GM18511 (cell line): ENCODE results near the gene ITGAD.
"Not testable (repeated sequence)": the region's sequence is repeated elsewhere in the genome, so short reads cannot be mapped to it uniquely, and the experiment has no call there.

ENCODE experiments used
- ATAC-seq: cut with Tn5 transposase; IDR thresholded peaks from one replicate; pipeline ENCODE4 v1.9.1; 2021; ENCODE audit warnings: mild to moderate bottlenecking, moderate library complexity; ENCODE audit not compliant: unreplicated experiment

Gene ITGAD

GRCh38 chr16:31403590-31404352, 10.6 kb downstream of the ITGAD start:
- no peak for ATAC-seq

GRCh38 chr16:31404353-31405064, 11.4 kb downstream of the ITGAD start:
- ATAC-seq = no peak

GRCh38 chr16:31407406-31407805, 14.3 kb downstream of the ITGAD start:
- ATAC-seq = no peak

- no peak for ATAC-seq
Observed at GRCh38 chr16:31409433-31409832, 16.3 kb downstream of the ITGAD start.

- ATAC-seq = no peak
Observed at GRCh38 chr16:31410082-31410481, 16.9 kb downstream of the ITGAD start.

GRCh38 chr16:31411024-31411844, 18.1 kb downstream of the ITGAD start:
- no peak for ATAC-seq

GRCh38 chr16:31412750-31413149, 19.6 kb downstream of the ITGAD start:
- ATAC-seq = no peak

GRCh38 chr16:31413381-31413780, 20.2 kb downstream of the ITGAD start:
- no peak for ATAC-seq

- no peak for ATAC-seq
Observed at GRCh38 chr16:31413943-31414342, 20.8 kb downstream of the ITGAD start.

- ATAC-seq = no peak
Observed at GRCh38 chr16:31414706-31415105, 21.6 kb downstream of the ITGAD start.

GRCh38 chr16:31416371-31416770, 23.2 kb downstream of the ITGAD start:
- no peak for ATAC-seq

- ATAC-seq = not testable (repeated sequence)
Observed at GRCh38 chr16:31417036-31417435, 23.9 kb downstream of the ITGAD start.

GRCh38 chr16:31417916-31418315, 24.8 kb downstream of the ITGAD start:
- no peak for ATAC-seq

GRCh38 chr16:31420037-31420436, 26.9 kb downstream of the ITGAD start:
- no peak for ATAC-seq

GRCh38 chr16:31421587-31421986, 28.5 kb downstream of the ITGAD start:
- ATAC-seq = no peak

- no peak for ATAC-seq
Observed at GRCh38 chr16:31423241-31423640, 30.1 kb downstream of the ITGAD start.

GRCh38 chr16:31423801-31424200, 30.7 kb downstream of the ITGAD start:
- no peak for ATAC-seq

- no peak for ATAC-seq
Observed at GRCh38 chr16:31427441-31428278, 34.5 kb downstream of the ITGAD start.

- no peak for ATAC-seq
Observed at GRCh38 chr16:31428279-31428597, 35.1 kb downstream of the ITGAD start, which contains the start of gene COX6A2. TSS of gene COX6A2 (minus strand) at chr16:31428360. CDS start at chr16:31428325, 35 bp downstream.

GRCh38 chr16:31428638-31429247, 35.6 kb downstream of the ITGAD start:
- no peak for ATAC-seq
